GM18868 (cell line): ENCODE results near the gene ZBTB7A.
A peak's percentile ranks its signal among the peaks of the same experiment; 100 is the strongest.

Experiments
- ATAC-seq: cut with Tn5 transposase; IDR thresholded peaks from one replicate; pipeline ENCODE4 v1.9.1; 2021; ENCODE audit warnings: mild to moderate bottlenecking, moderate library complexity; ENCODE audit not compliant: unreplicated experiment

Gene ZBTB7A

GRCh38 chr19:4066682-4067395, at the start of gene ZBTB7A:
Gene ZBTB7A, minus strand, starts transcription at chr19:4066899. Its CDS starts 11,667 bp downstream, at chr19:4055232.
- ATAC-seq: no peak

GRCh38 chr19:4115818-4116385, 49.2 kb upstream of the ZBTB7A start:
- ATAC-seq: no peak

GRCh38 chr19:4115050-4115817, 48.5 kb upstream of the ZBTB7A start:
- peak; percentile 61 for ATAC-seq

GRCh38 chr19:4114181-4114580, 47.5 kb upstream of the ZBTB7A start:
- no peak for ATAC-seq

GRCh38 chr19:4113398-4114088, 46.8 kb upstream of the ZBTB7A start:
- no peak for ATAC-seq

- ATAC-seq: no peak
These were observed 45.7 kb upstream of the ZBTB7A start for GRCh38 chr19:4112367-4112766.

- ATAC-seq: no peak
These were observed 42.9 kb upstream of the ZBTB7A start for GRCh38 chr19:4109626-4109945.

GRCh38 chr19:4108767-4109625, 42.3 kb upstream of the ZBTB7A start:
- peak; percentile 62 for ATAC-seq

GRCh38 chr19:4103080-4103433, 36.4 kb upstream of the ZBTB7A start:
- no peak for ATAC-seq

- ATAC-seq: no peak
These were observed 35.8 kb upstream of the ZBTB7A start for GRCh38 chr19:4102339-4103079.

- no peak for ATAC-seq
These were observed 34.7 kb upstream of the ZBTB7A start for GRCh38 chr19:4101496-4101770.

GRCh38 chr19:4100647-4101495, 34.2 kb upstream of the ZBTB7A start:
- no peak for ATAC-seq

GRCh38 chr19:4099041-4099764, 32.5 kb upstream of the ZBTB7A start:
- ATAC-seq: no peak

- ATAC-seq: no peak
These were observed 31.8 kb upstream of the ZBTB7A start for GRCh38 chr19:4098493-4098892.

- no peak for ATAC-seq
These were observed 30.8 kb upstream of the ZBTB7A start for GRCh38 chr19:4097501-4097900.

GRCh38 chr19:4096049-4096892, 29.6 kb upstream of the ZBTB7A start:
- no peak for ATAC-seq

GRCh38 chr19:4095488-4095844, 28.8 kb upstream of the ZBTB7A start:
- no peak for ATAC-seq
